ENCODE data around the gene C6orf120. TPM values are rescaled to one million over a fixed set of nuclear protein-coding genes. Genes with fewer than 3 reads are reported as not detected.

Gene C6orf120
- total RNA-seq, 1 donor from 2014 or later, result 29.7 TPM

GRCh38 chr6:169725125-169726048, 23.5 kb downstream of the C6orf120 start:
- Mint-ChIP-seq H3K4me1 (ENCODE audit: low read depth, unreplicated experiment) (peaks cover 5% of the 10 kb centered on the region), H3K27ac (ENCODE audit: unreplicated experiment) (peak overlapping the region; percentile 80), H3K36me3 (ENCODE audit: unreplicated experiment) (no peaks in the 10 kb centered on the region), H3K9me3 (ENCODE audit: unreplicated experiment) (peaks cover 14% of the 10 kb centered on the region), H3K4me3 (ENCODE audit: unreplicated experiment) (peak overlapping the region; percentile 89), H3K27me3 (ENCODE audit: unreplicated experiment) (peaks cover 11% of the 10 kb centered on the region)
- DNase-seq, result peak; percentile 70
- TF ChIP-seq CTCF (IDR thresholded peaks at IDR 0.05; ENCODE audit: partially characterized antibody, unreplicated experiment), result no peak

GRCh38 chr6:169726049-169726400, 24.1 kb downstream of the C6orf120 start:
- Mint-ChIP-seq H3K9me3 (ENCODE audit: unreplicated experiment) (peaks cover 14% of the 10 kb centered on the region), H3K4me1 (ENCODE audit: low read depth, unreplicated experiment) (peaks cover 5% of the 10 kb centered on the region), H3K4me3 (ENCODE audit: unreplicated experiment) (peak overlapping the region; percentile 89)

GRCh38 chr6:169726963-169727362, 25.0 kb downstream of the C6orf120 start:
- Mint-ChIP-seq H3K4me3 (ENCODE audit: unreplicated experiment) (peak overlapping the region; percentile 11), H3K27ac (ENCODE audit: unreplicated experiment) (no peak overlapping the region), H3K27me3 (ENCODE audit: unreplicated experiment) (peaks cover 11% of the 10 kb centered on the region), H3K36me3 (ENCODE audit: unreplicated experiment) (no peaks in the 10 kb centered on the region), H3K4me1 (ENCODE audit: low read depth, unreplicated experiment) (peaks cover 5% of the 10 kb centered on the region), H3K9me3 (ENCODE audit: unreplicated experiment) (peaks cover 14% of the 10 kb centered on the region)
- TF ChIP-seq CTCF (IDR thresholded peaks at IDR 0.05; ENCODE audit: partially characterized antibody, unreplicated experiment), result no peak
- no peak for DNase-seq

More at GRCh38 chr6:169726049-169726400, 24.1 kb downstream of the C6orf120 start:
- no peaks in the 10 kb centered on the region for H3K36me3 Mint-ChIP-seq (ENCODE audit: unreplicated experiment)
- no peak for TF ChIP-seq CTCF (IDR thresholded peaks at IDR 0.05; ENCODE audit: partially characterized antibody, unreplicated experiment)
- DNase-seq, result no peak
- peaks cover 11% of the 10 kb centered on the region for H3K27me3 Mint-ChIP-seq (ENCODE audit: unreplicated experiment)
- peak overlapping the region; percentile 80 for H3K27ac Mint-ChIP-seq (ENCODE audit: unreplicated experiment)

- DNase-seq, result no peak
- peaks cover 3% of the 10 kb centered on the region for H3K4me1 Mint-ChIP-seq (ENCODE audit: low read depth, unreplicated experiment)
- H3K27ac Mint-ChIP-seq (ENCODE audit: unreplicated experiment), result no peak overlapping the region
- no peak for TF ChIP-seq CTCF (IDR thresholded peaks at IDR 0.05; ENCODE audit: partially characterized antibody, unreplicated experiment)
- no peak overlapping the region for H3K4me3 Mint-ChIP-seq (ENCODE audit: unreplicated experiment)
- H3K36me3 Mint-ChIP-seq (ENCODE audit: unreplicated experiment), result no peaks in the 10 kb centered on the region
- H3K9me3 Mint-ChIP-seq (ENCODE audit: unreplicated experiment), result peaks cover 10% of the 10 kb centered on the region
- H3K27me3 Mint-ChIP-seq (ENCODE audit: unreplicated experiment), result peaks cover 6% of the 10 kb centered on the region
Observed at GRCh38 chr6:169729961-169730360, 28.0 kb downstream of the C6orf120 start.

All from glutamatergic neuron (in vitro differentiated cells).